SU-DHL-6 (cell line): ENCODE data around the gene ARMC9.
A peak's percentile ranks its signal among the peaks of the same experiment; 100 is the strongest.

ENCODE experiments used
- H2AFZ ChIP-seq: fragments of 200-600 bp; sonication (generic); 2 replicates; pipeline ENCODE4 v1.6.1; 2014; ENCODE audit warnings: low read depth, mild to moderate bottlenecking, moderate library complexity, mixed read lengths, antibody characterized with exemption, low read length; ENCODE audit not compliant: severe bottlenecking
- H3F3A ChIP-seq: fragments of 200-600 bp; shearing (Covaris generic); 2 replicates; pipeline ENCODE4 v1.6.0; 2016; ENCODE audit warnings: antibody characterized with exemption, mild to moderate bottlenecking; ENCODE audit not compliant: insufficient read depth
- H3K27ac ChIP-seq: fragments of 200-600 bp; sonication (generic); 2 replicates; pipeline ENCODE4 v1.5.1; 2016; ENCODE audit warnings: low read depth, mild to moderate bottlenecking, low read length, moderate library complexity, mixed read lengths
- H3K27me3 ChIP-seq: fragments of 200-600 bp; sonication (generic), shearing (Covaris generic); 2 replicates; pipeline ENCODE4 v1.6.0; 2014; ENCODE audit warnings: mild to moderate bottlenecking, low read length
- H3K36me3 ChIP-seq: fragments of 200-600 bp; sonication (generic); 2 replicates; pipeline ENCODE4 v1.6.1; 2014; ENCODE audit warnings: mild to moderate bottlenecking, low read length, mixed read lengths
- H3K4me2 ChIP-seq: fragments of 300-600, 200-600 bp; shearing (Covaris generic), sonication (generic); 2 replicates; pipeline ENCODE4 v1.6.0; 2014; ENCODE audit warnings: low read length, low read depth, mild to moderate bottlenecking; ENCODE audit not compliant: poor library complexity, severe bottlenecking
- H3K4me3 ChIP-seq: fragments of 200-600 bp; sonication (generic); 2 replicates; pipeline ENCODE4 v1.5.1; 2014; ENCODE audit warnings: antibody characterized with exemption, low read length, mild to moderate bottlenecking, mixed read lengths; ENCODE audit not compliant: insufficient read depth, poor library complexity, severe bottlenecking
- H3K79me2 ChIP-seq: fragments of 200-600 bp; sonication (generic); 2 replicates; pipeline ENCODE4 v1.6.1; 2014; ENCODE audit warnings: mild to moderate bottlenecking, low read length, moderate library complexity; ENCODE audit not compliant: insufficient read depth
- H3K9ac ChIP-seq: fragments of 200-600 bp; sonication (generic); 2 replicates; pipeline ENCODE4 v1.7.0; 2014; ENCODE audit warnings: mild to moderate bottlenecking, low read length
- H3K9me2 ChIP-seq: fragments of 200-600 bp; sonication (generic); replicated peaks from 2 replicates; pipeline ENCODE4 v1.6.1; 2014; ENCODE audit warnings: low read length; ENCODE audit not compliant: insufficient read depth
- H3K9me3 ChIP-seq: fragments of 200-600 bp; sonication (generic); 2 replicates; pipeline ENCODE4 v1.6.1; 2014; ENCODE audit warnings: low read length, mixed read lengths; ENCODE audit not compliant: insufficient read depth
- H4K20me1 ChIP-seq: fragments of 200-600 bp; sonication (generic); 2 replicates; pipeline ENCODE4 v1.6.1; 2014; ENCODE audit warnings: low read depth, mild to moderate bottlenecking, antibody characterized with exemption, low read length, moderate library complexity, mixed read lengths
- CTCF ChIP-seq: fragments of 200-600 bp; sonication (generic); IDR thresholded peaks from one replicate; pipeline ENCODE4 v1.5.1; 2017; ENCODE audit warnings: antibody characterized with exemption, mild to moderate bottlenecking, low read length, moderate library complexity; ENCODE audit not compliant: insufficient read depth, poor library complexity, severe bottlenecking
- EZH2phosphoT487 ChIP-seq: fragments of 200-600 bp; sonication (generic), shearing (Covaris generic); conservative IDR thresholded peaks from 2 replicates; pipeline ENCODE4 v1.6.1; 2018; ENCODE audit warnings: mild to moderate bottlenecking, antibody characterized with exemption, low read length, moderate library complexity, mixed read lengths

The ARMC9 gene

GRCh38 chr2:231219289-231219688 lies 20.9 kb downstream of the ARMC9 start:
- H3K4me2 ChIP-seq = peak overlapping the region; percentile 16
- no peak overlapping the region for H3K9ac ChIP-seq
- H3K36me3 ChIP-seq = peaks cover 8% of the 10 kb centered on the region
- peak overlapping the region; percentile 10 for H2AFZ ChIP-seq
- no peaks in the 10 kb centered on the region for H3K79me2 ChIP-seq
- no peaks in the 10 kb centered on the region for H3K27me3 ChIP-seq
- H3K9me3 ChIP-seq = no peaks in the 10 kb centered on the region
- peak overlapping the region; percentile 92 for H3K27ac ChIP-seq
- H3F3A ChIP-seq = peaks cover 29% of the 10 kb centered on the region
- TF ChIP-seq EZH2phosphoT487 = no peak
- TF ChIP-seq CTCF = no peak
- H3K9me2 ChIP-seq = no peaks in the 10 kb centered on the region
- H4K20me1 ChIP-seq = no peaks in the 10 kb centered on the region
- no peak overlapping the region for H3K4me3 ChIP-seq

- Histone ChIP-seq H3K9me3 (no peaks in the 10 kb centered on the region), H3K4me2 (peak overlapping the region; percentile 67), H3K9me2 (no peaks in the 10 kb centered on the region), H4K20me1 (no peaks in the 10 kb centered on the region), H3K9ac (peak overlapping the region; percentile 32), H3F3A (peaks cover 35% of the 10 kb centered on the region), H3K27ac (peak overlapping the region; percentile 92), H3K36me3 (peaks cover 6% of the 10 kb centered on the region), H3K79me2 (no peaks in the 10 kb centered on the region), H3K4me3 (no peak overlapping the region), H2AFZ (no peak overlapping the region), H3K27me3 (no peaks in the 10 kb centered on the region)
- TF ChIP-seq CTCF (no peak), EZH2phosphoT487 (no peak)
These were observed 23.3 kb downstream of the ARMC9 start for GRCh38 chr2:231221761-231222160.

DNA sequence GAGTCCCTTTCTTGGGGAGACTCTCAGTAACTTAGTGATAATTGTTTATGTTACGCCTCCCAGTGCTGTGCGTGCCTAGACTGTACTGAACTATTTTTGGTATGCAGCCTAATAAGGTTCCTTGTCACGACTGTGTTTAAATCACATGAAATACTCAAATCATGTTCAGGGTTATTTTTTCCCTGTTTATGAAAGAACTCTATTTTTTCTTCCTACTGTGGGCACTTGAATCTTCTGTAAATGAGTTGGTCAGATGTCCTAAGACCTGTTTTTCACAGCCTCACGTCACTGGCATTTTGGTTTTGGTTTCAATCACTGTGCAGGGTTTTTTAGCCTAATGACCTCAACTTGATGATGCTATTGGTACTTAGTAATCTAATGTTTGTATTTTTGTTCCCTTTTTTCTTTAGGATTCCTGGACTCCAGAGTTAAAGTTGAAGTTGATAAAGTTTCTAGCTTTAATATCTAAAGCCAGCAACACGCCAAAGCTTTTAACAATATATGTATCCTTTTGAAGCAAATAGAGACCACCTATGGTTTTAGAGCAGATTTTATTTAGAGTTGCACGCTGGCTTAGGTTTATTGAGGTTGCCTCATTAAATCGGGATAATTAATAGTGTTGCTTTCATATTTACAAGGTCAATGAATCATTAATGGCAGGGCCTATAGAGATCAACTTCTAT lies 24.0 kb downstream of the ARMC9 start:
- Histone ChIP-seq H3K27ac (peak overlapping the region; percentile 92), H3F3A (peaks cover 41% of the 10 kb centered on the region), H4K20me1 (no peaks in the 10 kb centered on the region), H3K9me3 (no peaks in the 10 kb centered on the region), H3K4me3 (peak overlapping the region; percentile 0), H3K27me3 (no peaks in the 10 kb centered on the region), H3K4me2 (peak overlapping the region; percentile 67), H3K79me2 (no peaks in the 10 kb centered on the region), H3K9ac (peak overlapping the region; percentile 32), H3K9me2 (no peaks in the 10 kb centered on the region), H2AFZ (no peak overlapping the region), H3K36me3 (peaks cover 4% of the 10 kb centered on the region)
- TF ChIP-seq EZH2phosphoT487 (no peak), CTCF (no peak)
